ENCODE results near the gene DENND1A.

DENND1A gene

GRCh38 chr9:123654994-123655637, 274.8 kb downstream of the DENND1A start:
- in situ Hi-C loops (cut with HindIII; ENCODE audit: low sequenced_read_pairs): no loop called here
- TF ChIP-seq, protein P1, sequence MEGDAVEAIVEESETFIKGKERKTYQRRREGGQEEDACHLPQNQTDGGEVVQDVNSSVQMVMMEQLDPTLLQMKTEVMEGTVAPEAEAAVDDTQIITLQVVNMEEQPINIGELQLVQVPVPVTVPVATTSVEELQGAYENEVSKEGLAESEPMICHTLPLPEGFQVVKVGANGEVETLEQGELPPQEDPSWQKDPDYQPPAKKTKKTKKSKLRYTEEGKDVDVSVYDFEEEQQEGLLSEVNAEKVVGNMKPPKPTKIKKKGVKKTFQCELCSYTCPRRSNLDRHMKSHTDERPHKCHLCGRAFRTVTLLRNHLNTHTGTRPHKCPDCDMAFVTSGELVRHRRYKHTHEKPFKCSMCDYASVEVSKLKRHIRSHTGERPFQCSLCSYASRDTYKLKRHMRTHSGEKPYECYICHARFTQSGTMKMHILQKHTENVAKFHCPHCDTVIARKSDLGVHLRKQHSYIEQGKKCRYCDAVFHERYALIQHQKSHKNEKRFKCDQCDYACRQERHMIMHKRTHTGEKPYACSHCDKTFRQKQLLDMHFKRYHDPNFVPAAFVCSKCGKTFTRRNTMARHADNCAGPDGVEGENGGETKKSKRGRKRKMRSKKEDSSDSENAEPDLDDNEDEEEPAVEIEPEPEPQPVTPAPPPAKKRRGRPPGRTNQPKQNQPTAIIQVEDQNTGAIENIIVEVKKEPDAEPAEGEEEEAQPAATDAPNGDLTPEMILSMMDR (IDR thresholded peaks at IDR 0.05; ENCODE audit: low read depth, low read length, missing control alignments): no peak
- no peak for DNase-seq (ENCODE audit: low read depth)
- H3K4me3 ChIP-seq (ENCODE audit: low read depth, low read length): no peak overlapping the region

- no peak overlapping the region for H3K4me3 ChIP-seq (ENCODE audit: low read depth, low read length)
- DNase-seq (ENCODE audit: low read depth): no peak
- in situ Hi-C loops (cut with HindIII; ENCODE audit: low sequenced_read_pairs): no loop called here
- TF ChIP-seq, protein P1 (IDR thresholded peaks at IDR 0.05; ENCODE audit: low read depth, low read length, missing control alignments): no peak
Observed at GRCh38 chr9:123654218-123654993, 275.5 kb downstream of the DENND1A start.

- in situ Hi-C loops (cut with HindIII; ENCODE audit: low sequenced_read_pairs): no loop called here
- DNase-seq (ENCODE audit: low read depth): no peak
- no peak overlapping the region for H3K4me3 ChIP-seq (ENCODE audit: low read depth, low read length)
- TF ChIP-seq, protein P1 (IDR thresholded peaks at IDR 0.05; ENCODE audit: low read depth, low read length, missing control alignments): no peak
Observed at GRCh38 chr9:123652416-123652815, 277.5 kb downstream of the DENND1A start.

DNA sequence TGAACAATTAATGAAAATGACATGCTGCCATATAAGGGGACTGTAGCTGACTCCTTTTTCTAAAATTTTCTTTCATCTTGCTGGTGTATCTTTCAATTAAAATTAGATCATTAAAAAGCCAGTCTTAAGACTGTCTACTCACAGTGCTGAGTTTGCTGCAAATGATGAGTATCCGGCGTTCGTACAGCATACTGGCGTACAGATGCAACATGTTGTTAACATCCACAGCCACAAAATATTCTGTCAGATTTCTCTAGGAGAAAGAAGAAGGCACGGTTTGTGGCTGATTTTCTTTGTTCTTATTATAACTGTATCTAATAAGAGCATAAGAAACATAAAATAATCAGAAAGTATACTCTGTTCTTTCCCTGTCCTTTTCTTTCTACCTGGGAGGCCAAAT, 278.1 kb downstream of the DENND1A start:
- DNase-seq (ENCODE audit: low read depth): no peak
- TF ChIP-seq, protein P1 (IDR thresholded peaks at IDR 0.05; ENCODE audit: low read depth, low read length, missing control alignments): no peak
- H3K4me3 ChIP-seq (ENCODE audit: low read depth, low read length): no peak overlapping the region
- in situ Hi-C loops (cut with HindIII; ENCODE audit: low sequenced_read_pairs): no loop called here

- TF ChIP-seq, protein P1 (IDR thresholded peaks at IDR 0.05; ENCODE audit: low read depth, low read length, missing control alignments): no peak
- no peak overlapping the region for H3K4me3 ChIP-seq (ENCODE audit: low read depth, low read length)
- no peak for DNase-seq (ENCODE audit: low read depth)
- in situ Hi-C loops (cut with HindIII; ENCODE audit: low sequenced_read_pairs): no loop called here
Observed at GRCh38 chr9:123651273-123651672, 278.7 kb downstream of the DENND1A start.

GRCh38 chr9:123649909-123650308, 280.0 kb downstream of the DENND1A start:
- DNase-seq (ENCODE audit: low read depth): no peak
- in situ Hi-C loops (cut with HindIII; ENCODE audit: low sequenced_read_pairs): no loop called here
- H3K4me3 ChIP-seq (ENCODE audit: low read depth, low read length): no peak overlapping the region
- TF ChIP-seq, protein P1 (IDR thresholded peaks at IDR 0.05; ENCODE audit: low read depth, low read length, missing control alignments): no peak
